Measurements from ENCODE around the gene SLC49A3.

The SLC49A3 gene

GRCh38 chr4:632926-633325, 56.0 kb downstream of the SLC49A3 start:
- ATAC-seq (no peak), DNase-seq (no peak)

GRCh38 chr4:632196-632790, 56.7 kb downstream of the SLC49A3 start:
- ATAC-seq (no peak), DNase-seq (no peak)
